PFSK-1 (cell line): Measurements from ENCODE around the gene FAM219A.
A peak's percentile ranks its signal among the peaks of the same experiment; 100 is the strongest.

Experiments used
- FOXP2 ChIP-seq: optimal IDR thresholded peaks from 2 replicates; pipeline ENCODE3; 2011; ENCODE audit warnings: borderline replicate concordance, control low read depth, inconsistent platforms; ENCODE audit not compliant: insufficient read depth; ENCODE audit errors: extremely low read length, extremely low read depth
- POLR2AphosphoS5 ChIP-seq: IDR thresholded peaks from 2 replicates; pipeline ENCODE4 v1.6.1; 2012; ENCODE audit warnings: low read depth, mild to moderate bottlenecking, control low read depth, low read length, moderate library complexity
- REST ChIP-seq, 2 experiments: IDR thresholded peaks; 2 replicates each; pipeline versions ENCODE4 v1.6.1 to v1.8.0; 2011 to 2012; ENCODE audit warnings: low read depth in 2 of 2, low read length in 2 of 2, control low read depth in 1 of 2, inconsistent platforms in 1 of 2, mild to moderate bottlenecking in 1 of 2, moderate library complexity in 1 of 2; ENCODE audit not compliant: insufficient read depth in 1 of 2
- SIN3A ChIP-seq: IDR thresholded peaks from 2 replicates; pipeline ENCODE4 v1.6.1; 2012; ENCODE audit warnings: mild to moderate bottlenecking, low read length, moderate library complexity, borderline replicate concordance; ENCODE audit not compliant: insufficient read depth

GRCh38 chr9:34406219-34406618 lies 52.2 kb downstream of the FAM219A start:
- TF ChIP-seq REST (IDR thresholded peaks at IDR 0.05; ENCODE audit: insufficient read depth in 1 of 2, low read depth in 2 of 2, low read length in 2 of 2): peak in 1 of 2 experiments; percentile 71; a peak in 2 of 4 replicates
- TF ChIP-seq SIN3A: no peak
- no peak for TF ChIP-seq FOXP2
- TF ChIP-seq POLR2AphosphoS5: no peak
